C4-2B (cell line): ENCODE data around the gene ERVK3-1.

Experiments
- ZFX ChIP-seq: fragments of 450-650 bp; IDR thresholded peaks from 2 replicates; pipeline ENCODE4 v1.6.1; 2017
- TF ChIP-seq, protein P1 (sequence below): fragments of 450-650 bp; conservative IDR thresholded peaks from 2 replicates; pipeline ENCODE4 v1.5.1; 2017; ENCODE audit warnings: mild to moderate bottlenecking

DNA sequence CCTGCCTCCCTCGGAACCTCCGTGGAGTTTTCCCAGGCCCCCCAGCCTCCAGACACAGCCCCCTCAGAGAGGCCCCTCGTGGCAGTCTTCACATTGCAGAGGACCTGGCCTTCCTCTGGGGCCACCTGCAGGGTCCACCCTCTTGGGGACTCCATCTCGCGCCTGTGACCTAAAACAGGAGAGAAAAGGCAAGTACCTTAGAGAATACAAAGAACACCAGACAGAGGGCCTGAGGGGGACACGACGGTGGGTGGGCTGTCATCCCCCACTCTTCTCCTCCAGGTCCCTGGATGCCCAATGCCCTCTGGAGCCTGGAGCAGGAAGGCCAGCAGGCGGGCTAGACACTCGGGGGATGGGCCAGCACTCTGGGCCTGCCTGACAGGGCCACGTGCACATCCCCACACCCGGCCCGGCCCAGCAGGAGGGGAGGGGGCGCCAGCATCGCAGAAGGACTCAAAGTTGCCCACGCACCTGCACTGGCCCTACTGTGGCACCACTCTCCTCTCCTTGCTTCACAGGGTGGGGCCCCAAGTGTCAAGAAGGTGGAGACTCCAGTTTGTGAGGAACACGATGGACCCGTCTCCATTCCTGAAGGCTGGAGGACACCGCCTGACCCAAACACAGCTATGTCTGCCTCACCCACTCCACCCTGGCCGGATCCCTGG, 52.4 kb downstream of the ERVK3-1 start:
- TF ChIP-seq, protein P1, sequence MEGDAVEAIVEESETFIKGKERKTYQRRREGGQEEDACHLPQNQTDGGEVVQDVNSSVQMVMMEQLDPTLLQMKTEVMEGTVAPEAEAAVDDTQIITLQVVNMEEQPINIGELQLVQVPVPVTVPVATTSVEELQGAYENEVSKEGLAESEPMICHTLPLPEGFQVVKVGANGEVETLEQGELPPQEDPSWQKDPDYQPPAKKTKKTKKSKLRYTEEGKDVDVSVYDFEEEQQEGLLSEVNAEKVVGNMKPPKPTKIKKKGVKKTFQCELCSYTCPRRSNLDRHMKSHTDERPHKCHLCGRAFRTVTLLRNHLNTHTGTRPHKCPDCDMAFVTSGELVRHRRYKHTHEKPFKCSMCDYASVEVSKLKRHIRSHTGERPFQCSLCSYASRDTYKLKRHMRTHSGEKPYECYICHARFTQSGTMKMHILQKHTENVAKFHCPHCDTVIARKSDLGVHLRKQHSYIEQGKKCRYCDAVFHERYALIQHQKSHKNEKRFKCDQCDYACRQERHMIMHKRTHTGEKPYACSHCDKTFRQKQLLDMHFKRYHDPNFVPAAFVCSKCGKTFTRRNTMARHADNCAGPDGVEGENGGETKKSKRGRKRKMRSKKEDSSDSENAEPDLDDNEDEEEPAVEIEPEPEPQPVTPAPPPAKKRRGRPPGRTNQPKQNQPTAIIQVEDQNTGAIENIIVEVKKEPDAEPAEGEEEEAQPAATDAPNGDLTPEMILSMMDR, result no peak
- TF ChIP-seq ZFX, result no peak
